ENCODE data around the gene SP2.

DNA sequence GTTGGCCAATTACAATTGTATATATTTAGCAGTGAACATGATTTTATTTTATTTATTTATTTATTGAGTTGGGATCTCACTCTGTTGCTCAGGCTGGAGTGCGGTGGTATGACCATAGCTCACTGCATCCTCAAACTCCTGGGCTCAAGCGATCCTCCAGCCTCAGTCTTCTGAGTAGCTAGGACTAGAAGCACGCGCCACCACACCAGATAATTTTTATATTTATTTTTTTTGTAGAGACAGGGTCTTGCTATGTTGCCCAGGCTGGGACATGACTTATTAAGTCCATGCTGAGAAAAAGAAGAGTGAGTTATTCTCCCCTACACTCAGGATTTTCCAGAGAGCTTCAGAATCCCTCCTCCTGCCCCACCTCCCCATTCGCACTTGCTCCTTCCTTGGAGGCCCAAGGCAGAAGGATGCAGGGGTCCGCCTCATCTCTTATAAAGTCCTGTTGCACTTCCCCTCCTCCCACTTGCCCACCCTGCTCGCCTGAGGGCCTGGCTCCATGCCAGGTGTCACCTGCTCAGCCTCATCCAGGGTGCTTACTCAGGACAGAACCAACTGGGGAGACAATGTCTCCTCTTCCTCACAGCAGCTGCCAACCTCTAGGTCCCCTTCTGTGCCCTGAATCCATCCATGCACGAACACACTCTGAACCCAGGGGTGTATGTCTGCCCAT lies 16.1 kb upstream of the SP2 start:
- TF ChIP-seq POLR2AphosphoS5 (IDR thresholded peaks at IDR 0.05; ENCODE audit: low read depth, low read length) (no peak), POLR2A (IDR thresholded peaks at IDR 0.05; ENCODE audit: low read depth, low read length) (no peak)
